ENCODE results near the gene TNFRSF17. TPM values are rescaled to one million over a fixed set of nuclear protein-coding genes. Genes with fewer than 3 reads are reported as not detected.
"Not testable (repeated sequence)": the region's sequence is repeated elsewhere in the genome, so short reads cannot be mapped to it uniquely, and the experiment has no call there.

Gene TNFRSF17
- total RNA-seq, 1 donor from 2014 or later, result not detected

DNA sequence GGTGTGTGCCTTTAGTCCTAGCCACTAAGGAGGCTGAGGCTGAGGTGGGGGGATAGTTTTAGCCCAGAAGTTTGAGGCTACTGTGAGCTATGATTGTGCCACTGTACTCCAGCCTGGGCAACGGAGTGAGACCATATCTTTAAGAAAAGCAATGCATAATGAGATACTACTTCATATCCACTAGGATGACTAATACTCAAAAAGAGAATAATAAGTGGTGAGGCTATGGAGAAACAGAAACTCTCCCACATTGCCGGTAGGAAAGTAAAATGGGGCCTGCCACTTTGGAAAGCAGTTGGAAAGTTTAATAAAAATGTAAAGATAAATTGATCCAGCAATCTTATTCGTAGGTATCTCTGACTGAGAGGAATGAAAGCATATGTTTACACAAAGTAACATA lies 18.6 kb upstream of the TNFRSF17 start:
- TF ChIP-seq, protein P1, sequence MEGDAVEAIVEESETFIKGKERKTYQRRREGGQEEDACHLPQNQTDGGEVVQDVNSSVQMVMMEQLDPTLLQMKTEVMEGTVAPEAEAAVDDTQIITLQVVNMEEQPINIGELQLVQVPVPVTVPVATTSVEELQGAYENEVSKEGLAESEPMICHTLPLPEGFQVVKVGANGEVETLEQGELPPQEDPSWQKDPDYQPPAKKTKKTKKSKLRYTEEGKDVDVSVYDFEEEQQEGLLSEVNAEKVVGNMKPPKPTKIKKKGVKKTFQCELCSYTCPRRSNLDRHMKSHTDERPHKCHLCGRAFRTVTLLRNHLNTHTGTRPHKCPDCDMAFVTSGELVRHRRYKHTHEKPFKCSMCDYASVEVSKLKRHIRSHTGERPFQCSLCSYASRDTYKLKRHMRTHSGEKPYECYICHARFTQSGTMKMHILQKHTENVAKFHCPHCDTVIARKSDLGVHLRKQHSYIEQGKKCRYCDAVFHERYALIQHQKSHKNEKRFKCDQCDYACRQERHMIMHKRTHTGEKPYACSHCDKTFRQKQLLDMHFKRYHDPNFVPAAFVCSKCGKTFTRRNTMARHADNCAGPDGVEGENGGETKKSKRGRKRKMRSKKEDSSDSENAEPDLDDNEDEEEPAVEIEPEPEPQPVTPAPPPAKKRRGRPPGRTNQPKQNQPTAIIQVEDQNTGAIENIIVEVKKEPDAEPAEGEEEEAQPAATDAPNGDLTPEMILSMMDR (IDR thresholded peaks at IDR 0.05), result no peak
- no peaks in the 10 kb centered on the region for H3K9me3 Mint-ChIP-seq (ENCODE audit: low read depth)
- no peaks in the 10 kb centered on the region for H3K36me3 Mint-ChIP-seq (ENCODE audit: low read depth)
- DNase-seq (ENCODE audit: low spot score), result no peak
- no peaks in the 10 kb centered on the region for H3K27me3 Mint-ChIP-seq (ENCODE audit: low read depth)
- H3K27ac Mint-ChIP-seq (ENCODE audit: unreplicated experiment), result no peak overlapping the region
- H3K4me3 Mint-ChIP-seq (ENCODE audit: unreplicated experiment), result no peak overlapping the region
- H3K4me1 Mint-ChIP-seq (ENCODE audit: low read depth), result no peaks in the 10 kb centered on the region

DNA sequence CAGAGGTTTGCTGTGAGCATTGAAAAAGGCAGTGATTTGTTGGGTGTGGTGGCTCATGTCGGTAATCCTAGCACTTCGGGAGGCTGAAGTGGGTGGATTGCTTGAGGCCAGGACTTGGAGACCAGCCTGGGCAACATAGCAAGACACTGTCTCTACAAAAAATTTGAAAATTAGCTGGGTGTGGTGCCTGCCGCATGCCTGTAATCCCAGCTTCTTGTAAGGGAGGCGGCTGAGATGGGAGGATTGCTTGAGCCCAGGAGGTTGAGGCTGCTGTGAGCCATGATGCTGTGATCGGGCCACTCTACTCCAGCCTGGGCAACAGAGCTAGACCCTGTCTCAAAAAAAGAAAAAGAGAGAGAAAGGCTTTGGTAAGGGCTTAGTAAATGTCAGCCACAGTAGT lies 16.2 kb upstream of the TNFRSF17 start:
- H3K9me3 Mint-ChIP-seq (ENCODE audit: low read depth), result no peaks in the 10 kb centered on the region
- TF ChIP-seq, protein P1 (IDR thresholded peaks at IDR 0.05), result no peak
- no peaks in the 10 kb centered on the region for H3K36me3 Mint-ChIP-seq (ENCODE audit: low read depth)
- DNase-seq (ENCODE audit: low spot score), result no peak
- no peak overlapping the region for H3K27ac Mint-ChIP-seq (ENCODE audit: unreplicated experiment)
- no peaks in the 10 kb centered on the region for H3K4me1 Mint-ChIP-seq (ENCODE audit: low read depth)
- no peak overlapping the region for H3K4me3 Mint-ChIP-seq (ENCODE audit: unreplicated experiment)
- no peaks in the 10 kb centered on the region for H3K27me3 Mint-ChIP-seq (ENCODE audit: low read depth)

DNA sequence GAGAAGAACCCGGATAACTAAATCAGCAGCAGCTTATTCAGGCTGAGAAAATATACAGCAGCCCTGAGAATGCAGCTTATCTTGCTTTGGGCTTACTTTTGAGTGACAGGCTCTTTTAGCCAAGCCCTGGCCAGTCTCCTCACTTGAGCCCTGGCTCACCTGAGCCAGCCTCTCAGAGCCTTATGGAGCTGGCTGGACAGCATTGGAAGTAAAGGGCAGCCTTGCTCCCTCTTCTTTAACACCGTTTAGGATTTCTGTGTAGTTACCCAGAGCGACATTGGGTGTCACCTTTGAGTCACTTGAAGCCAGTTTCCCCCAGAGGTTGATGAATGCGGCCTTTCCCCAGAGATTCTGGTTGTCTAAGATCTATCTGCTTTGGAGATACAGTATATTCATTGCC lies 15.5 kb upstream of the TNFRSF17 start:
- Mint-ChIP-seq H3K4me3 (ENCODE audit: unreplicated experiment) (no peak overlapping the region), H3K4me1 (ENCODE audit: low read depth) (no peaks in the 10 kb centered on the region), H3K27me3 (ENCODE audit: low read depth) (no peaks in the 10 kb centered on the region), H3K36me3 (ENCODE audit: low read depth) (no peaks in the 10 kb centered on the region), H3K9me3 (ENCODE audit: low read depth) (no peaks in the 10 kb centered on the region), H3K27ac (ENCODE audit: unreplicated experiment) (no peak overlapping the region)
- no peak for DNase-seq (ENCODE audit: low spot score)
- TF ChIP-seq, protein P1 (IDR thresholded peaks at IDR 0.05), result peak; percentile 80

DNA sequence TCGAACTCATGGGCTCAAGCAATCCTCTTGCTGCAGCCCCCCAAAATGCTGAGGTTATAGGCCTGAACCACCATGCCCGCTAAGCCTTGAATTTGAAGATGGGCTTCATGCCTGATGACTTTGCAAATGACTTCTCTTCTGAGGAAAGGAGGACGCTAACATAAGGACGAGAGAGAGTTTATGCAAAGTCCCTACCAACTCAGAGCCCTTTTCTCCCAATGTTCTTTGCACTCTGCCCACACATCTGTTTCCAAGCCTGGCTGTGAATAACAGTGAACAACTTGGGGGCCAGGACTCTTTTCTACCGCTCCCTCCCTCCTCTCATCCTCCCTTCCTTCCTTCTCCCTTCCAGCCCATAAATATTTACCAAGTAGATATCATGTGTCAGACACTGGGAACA lies 14.6 kb upstream of the TNFRSF17 start:
- no peak for DNase-seq (ENCODE audit: low spot score)
- TF ChIP-seq, protein P1 (IDR thresholded peaks at IDR 0.05), result no peak
- Mint-ChIP-seq H3K9me3 (ENCODE audit: low read depth) (no peaks in the 10 kb centered on the region), H3K27ac (ENCODE audit: unreplicated experiment) (no peak overlapping the region), H3K27me3 (ENCODE audit: low read depth) (no peaks in the 10 kb centered on the region), H3K36me3 (ENCODE audit: low read depth) (no peaks in the 10 kb centered on the region), H3K4me1 (ENCODE audit: low read depth) (no peaks in the 10 kb centered on the region), H3K4me3 (ENCODE audit: unreplicated experiment) (no peak overlapping the region)

DNA sequence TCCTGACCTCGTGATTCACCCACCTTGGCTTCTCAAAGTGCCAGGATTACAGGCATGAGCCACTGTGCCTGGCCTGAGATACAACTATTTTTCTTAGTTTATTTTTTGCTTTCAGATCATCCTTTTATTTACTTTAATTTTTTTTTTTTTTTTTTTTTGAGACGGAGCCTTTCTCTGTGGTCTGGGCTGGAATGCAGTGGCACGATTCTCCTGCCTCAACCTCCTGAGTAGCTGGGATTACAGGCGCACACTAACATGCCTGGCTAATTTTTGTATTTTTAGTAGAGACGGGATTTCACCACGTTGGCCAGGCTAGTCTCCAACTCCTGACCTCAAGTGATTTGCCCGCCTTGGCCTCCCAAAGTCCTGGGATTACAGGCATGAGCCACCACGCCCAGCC lies 11.4 kb upstream of the TNFRSF17 start:
- not testable (repeated sequence) for H3K4me3 Mint-ChIP-seq (ENCODE audit: unreplicated experiment); H3K27ac Mint-ChIP-seq (ENCODE audit: unreplicated experiment); H3K9me3 Mint-ChIP-seq (ENCODE audit: low read depth); H3K27me3 Mint-ChIP-seq (ENCODE audit: low read depth); DNase-seq (ENCODE audit: low spot score); H3K36me3 Mint-ChIP-seq (ENCODE audit: low read depth)
- H3K4me1 Mint-ChIP-seq (ENCODE audit: low read depth), result peaks cover 11% of the 10 kb centered on the region

DNA sequence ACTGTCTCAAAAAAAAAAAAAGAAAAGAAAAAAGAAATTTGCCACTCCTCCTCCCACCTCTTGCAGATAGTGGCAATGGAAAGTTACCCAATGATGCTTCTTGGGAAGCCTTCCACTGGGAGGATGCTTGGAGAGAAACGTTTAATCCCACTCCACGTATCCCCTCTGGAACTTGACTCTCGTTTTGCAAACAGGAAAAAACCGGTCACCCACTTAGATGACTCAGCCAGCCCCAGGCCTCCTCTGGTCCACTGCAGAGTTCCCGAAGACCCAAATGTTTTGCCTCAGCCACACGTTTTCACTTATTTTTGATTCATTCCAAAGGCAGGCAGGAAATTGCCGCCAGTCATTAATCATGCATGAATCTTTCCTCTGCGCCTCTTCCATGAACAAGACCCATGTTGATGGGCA lies 9.3 kb upstream of the TNFRSF17 start:
- TF ChIP-seq, protein P1 (IDR thresholded peaks at IDR 0.05), result no peak
- H3K36me3 Mint-ChIP-seq (ENCODE audit: low read depth), result no peaks in the 10 kb centered on the region
- H3K4me3 Mint-ChIP-seq (ENCODE audit: unreplicated experiment), result no peak overlapping the region
- peak overlapping the region; percentile 59 for H3K27ac Mint-ChIP-seq (ENCODE audit: unreplicated experiment)
- H3K4me1 Mint-ChIP-seq (ENCODE audit: low read depth), result peaks cover 11% of the 10 kb centered on the region
- DNase-seq (ENCODE audit: low spot score), result no peak
- no peaks in the 10 kb centered on the region for H3K27me3 Mint-ChIP-seq (ENCODE audit: low read depth)
- H3K9me3 Mint-ChIP-seq (ENCODE audit: low read depth), result no peaks in the 10 kb centered on the region

All from chondrocyte (in vitro differentiated cells).